GM19099 (cell line): Measurements from ENCODE around the gene MROH7.

Experiments
- POLR2A ChIP-seq: IDR thresholded peaks from 3 replicates; pipeline ENCODE4 v1.6.1; 2011; ENCODE audit warnings: low read depth; ENCODE audit not compliant: insufficient read length; ENCODE audit errors: extremely low read depth

Gene MROH7

GRCh38 chr1:54640863-54641836 is at the start of gene MROH7:
Gene MROH7, plus strand, starts transcription at chr1:54641786. Its CDS starts 11,141 bp downstream, at chr1:54652927.
- TF ChIP-seq POLR2A = no peak

GRCh38 chr1:54593571-54594160 is 47.9 kb upstream of the MROH7 start:
- TF ChIP-seq POLR2A = no peak

GRCh38 chr1:54594463-54594862 is 47.1 kb upstream of the MROH7 start:
- no peak for TF ChIP-seq POLR2A

GRCh38 chr1:54595956-54596498 is 45.6 kb upstream of the MROH7 start:
- no peak for TF ChIP-seq POLR2A

- no peak for TF ChIP-seq POLR2A
These were observed 44.8 kb upstream of the MROH7 start for GRCh38 chr1:54596756-54597155.

DNA sequence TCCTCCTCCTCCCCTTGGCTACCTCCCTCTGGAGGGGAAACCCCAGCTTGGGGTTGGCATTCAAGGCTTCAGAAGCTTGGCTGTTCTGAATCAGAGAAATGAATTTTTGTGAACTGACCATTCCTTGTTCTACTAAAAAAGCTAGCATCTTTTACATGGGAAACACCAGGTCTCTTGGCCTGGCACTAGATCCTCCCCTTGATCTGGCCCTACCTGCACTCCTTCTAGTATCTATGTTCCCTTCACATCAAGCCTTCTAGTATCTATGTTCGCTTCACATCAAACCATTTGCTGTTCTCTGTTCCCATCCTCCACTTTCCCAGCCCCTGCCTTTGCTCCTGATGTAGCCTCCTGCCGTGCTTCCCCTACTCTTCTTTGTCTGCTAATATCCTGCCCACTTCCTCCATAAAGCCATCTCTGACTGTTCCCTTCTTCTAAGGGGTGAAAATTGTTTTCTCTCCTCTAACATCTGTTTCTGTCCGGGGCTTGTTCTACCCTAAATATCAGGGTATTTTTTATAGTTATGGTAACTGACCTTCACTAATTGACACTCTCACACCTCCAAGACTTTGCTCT is 44.0 kb upstream of the MROH7 start:
- TF ChIP-seq POLR2A = no peak

GRCh38 chr1:54599211-54599823 is 42.3 kb upstream of the MROH7 start:
- no peak for TF ChIP-seq POLR2A

GRCh38 chr1:54600947-54601721 is 40.5 kb upstream of the MROH7 start:
- no peak for TF ChIP-seq POLR2A

DNA sequence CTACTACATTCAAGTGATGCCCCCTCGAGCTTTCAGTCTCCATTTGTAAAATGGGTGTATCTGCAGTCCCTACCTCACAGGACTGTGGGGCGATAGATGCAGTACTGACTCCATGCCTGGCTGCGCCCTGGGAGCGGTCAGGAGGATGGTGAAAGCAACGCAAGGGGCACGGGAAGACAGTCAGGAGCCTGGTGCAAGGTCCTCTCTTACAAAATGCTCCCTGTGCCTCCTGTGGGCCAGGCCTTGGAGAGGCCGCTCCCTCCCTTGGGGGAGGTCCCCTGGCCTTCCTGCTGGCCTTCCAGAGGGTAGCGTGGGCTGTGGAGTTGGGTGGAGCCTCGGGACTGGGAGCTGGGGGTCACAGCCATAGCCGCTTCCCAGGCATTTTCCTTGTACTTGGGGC is 39.9 kb upstream of the MROH7 start:
- TF ChIP-seq POLR2A = no peak

- no peak for TF ChIP-seq POLR2A
These were observed 39.0 kb upstream of the MROH7 start for GRCh38 chr1:54602554-54602953.

DNA sequence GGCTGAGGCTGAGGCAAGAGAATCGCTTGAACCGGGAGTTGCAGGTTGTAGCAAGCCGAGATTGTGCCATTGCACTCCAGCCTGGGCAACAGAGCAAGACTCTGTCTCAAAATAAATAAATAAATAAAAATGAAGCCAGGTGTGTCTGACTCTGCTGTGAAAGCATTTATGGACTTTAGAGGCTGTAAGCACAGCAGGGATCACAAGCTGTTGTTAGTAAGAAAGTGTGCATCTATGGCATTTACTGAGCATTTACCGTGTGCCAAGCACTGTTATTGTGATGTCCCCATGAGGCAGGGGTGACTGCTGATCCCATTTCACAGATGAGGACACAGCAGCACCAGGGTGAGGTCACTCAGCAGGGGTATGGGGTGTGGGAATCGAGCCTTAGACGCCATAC is 38.3 kb upstream of the MROH7 start:
- no peak for TF ChIP-seq POLR2A

- TF ChIP-seq POLR2A = no peak
These were observed 37.5 kb upstream of the MROH7 start for GRCh38 chr1:54604051-54604450.

- no peak for TF ChIP-seq POLR2A
These were observed 36.8 kb upstream of the MROH7 start for GRCh38 chr1:54604572-54605370.
